ENCODE data around the gene NTM. TPM values are rescaled to one million over a fixed set of nuclear protein-coding genes. Genes with fewer than 3 reads are reported as not detected.

The NTM gene
- total RNA-seq, 1 experiment from 2014 or later = 16.4 TPM

GRCh38 chr11:131373756-131374155 lies 3.3 kb downstream of the NTM start:
- H3K27ac Mint-ChIP-seq = no peak overlapping the region
- ChIA-PET POLR2A (interaction anchor here (1.0 kb wide), 1 partner anchor 120 kb away, joined by 7 read pairs; no protein-coding TSS in a partner anchor), CTCF (interaction anchor here (0.9 to 1.2 kb wide), 2 partner anchors 34 to 92 kb away, joined by 4 to 5 read pairs; no protein-coding TSS in a partner anchor)
- no peak overlapping the region for H3K4me3 Mint-ChIP-seq
- no peak for TF ChIP-seq E2F1 (CRISPR knock-in tag; IDR thresholded peaks at IDR 0.05)
- TF ChIP-seq TEAD4 (CRISPR knock-in tag; IDR thresholded peaks at IDR 0.05) = no peak
- TF ChIP-seq FOXP4 (CRISPR knock-in tag; IDR thresholded peaks at IDR 0.05) = no peak
- TF ChIP-seq ETV6 (CRISPR knock-in tag; IDR thresholded peaks at IDR 0.05) = no peak
- no peak for TF ChIP-seq ZNF232 (CRISPR knock-in tag; IDR thresholded peaks at IDR 0.05)
- no peak for TF ChIP-seq ZNF263 (CRISPR knock-in tag; IDR thresholded peaks at IDR 0.05; ENCODE audit: low read depth)
- no peak for TF ChIP-seq ESRRA (CRISPR knock-in tag; IDR thresholded peaks at IDR 0.05; ENCODE audit: borderline replicate concordance)
- TF ChIP-seq FOXJ3 (CRISPR knock-in tag; IDR thresholded peaks at IDR 0.05; ENCODE audit: borderline replicate concordance) = no peak
- no peak for TF ChIP-seq IRF2 (CRISPR knock-in tag; IDR thresholded peaks at IDR 0.05; ENCODE audit: borderline replicate concordance, low read depth)
- TF ChIP-seq ZBTB21 (CRISPR knock-in tag; IDR thresholded peaks at IDR 0.05; ENCODE audit: borderline replicate concordance) = no peak
- TF ChIP-seq E2F5 (CRISPR knock-in tag; IDR thresholded peaks at IDR 0.05) = no peak
- TF ChIP-seq USF2 (CRISPR knock-in tag; IDR thresholded peaks at IDR 0.05) = no peak
- no peak for TF ChIP-seq RORB (CRISPR knock-in tag; IDR thresholded peaks at IDR 0.05)
- TF ChIP-seq NFYB (CRISPR knock-in tag; conservative IDR thresholded peaks at IDR 0.05; ENCODE audit: low read depth) = no peak
- TF ChIP-seq CTCF (IDR thresholded peaks at IDR 0.05) = no peak
- H3K36me3 Mint-ChIP-seq = no peaks in the 10 kb centered on the region; the same call in 1 of the 2 replicates
- ATAC-seq = no peak
- peaks cover 27% of the 10 kb centered on the region for H3K4me1 Mint-ChIP-seq
- H3K27me3 Mint-ChIP-seq (ENCODE audit: low read depth) = peaks cover 4% of the 10 kb centered on the region; the same call in 1 of the 2 replicates
- DNase-seq (ENCODE audit: low spot score) = no peak
- H3K9me3 Mint-ChIP-seq = peaks cover 2% of the 10 kb centered on the region; the same call in 1 of the 2 replicates

- H3K4me3 Mint-ChIP-seq = no peak overlapping the region
- no peak overlapping the region for H3K27ac Mint-ChIP-seq
- DNase-seq (ENCODE audit: low spot score) (no peak), ATAC-seq (peak; percentile 12)
- no peaks in the 10 kb centered on the region for H3K36me3 Mint-ChIP-seq
- no peaks in the 10 kb centered on the region for H3K9me3 Mint-ChIP-seq
- peaks cover 27% of the 10 kb centered on the region for H3K4me1 Mint-ChIP-seq
- TF ChIP-seq ZNF423 (CRISPR knock-in tag; IDR thresholded peaks at IDR 0.05) (no peak), ZNF263 (CRISPR knock-in tag; IDR thresholded peaks at IDR 0.05; ENCODE audit: low read depth) (peak; percentile 65; the same call in 1 of the 2 replicates)
- CTCF ChIA-PET = interaction anchor here (1.3 to 1.9 kb wide), 2 partner anchors 31 to 311 kb away, joined by 3 to 5 read pairs; no protein-coding TSS in a partner anchor
- peaks cover 4% of the 10 kb centered on the region; the same call in 1 of the 2 replicates for H3K27me3 Mint-ChIP-seq (ENCODE audit: low read depth)
- POLR2A ChIA-PET = no interaction called here
These were observed 5.0 kb downstream of the NTM start for GRCh38 chr11:131375421-131375820.
